ENCODE measurements around the gene WDFY3. TPM values are rescaled to one million over a fixed set of nuclear protein-coding genes. Genes with fewer than 3 reads are reported as not detected.

WDFY3 gene
- total and polyA plus RNA-seq, 12 donors = 9.5 to 284 (median 85.0) TPM

GRCh38 chr4:84875636-84876371, 90.7 kb downstream of the WDFY3 start:
- no peak overlapping the region for H3K4me3 ChIP-seq
- intact Hi-C loops (cut with DNase I) = loop anchor here in 1 of 2 donors (10.0 kb wide), 1 partner anchor 89 kb away; the partner anchor contains the start of gene WDFY3
- H3K9me3 ChIP-seq (replicated peaks in 1 of 3) = no peaks in the 10 kb centered on the region
- 83 to 91% (median 83%) methylated on average over 4 of the region's 4 CpGs for WGBS, 4 donors
- H3K4me1 ChIP-seq (replicated peaks in 1 of 2) = peaks cover 0 to 7% of the 10 kb centered on the region in 2 donors
- no peak for DNase-seq
- H3K36me3 ChIP-seq (replicated peaks in 1 of 2) = no peaks in the 10 kb centered on the region
- H3K27ac ChIP-seq = no peak overlapping the region
- no peaks in the 10 kb centered on the region for H3K27me3 ChIP-seq
- TF ChIP-seq POLR2A (IDR thresholded peaks at IDR 0.05) (no peak), CTCF (IDR thresholded peaks at IDR 0.05) (no peak)

GRCh38 chr4:84874619-84875018, 91.9 kb downstream of the WDFY3 start:
- Histone ChIP-seq H3K27ac (no peak overlapping the region), H3K4me3 (no peak overlapping the region), H3K9me3 (replicated peaks in 1 of 3) (no peaks in the 10 kb centered on the region), H3K36me3 (replicated peaks in 1 of 2) (no peaks in the 10 kb centered on the region), H3K4me1 (replicated peaks in 1 of 2) (peaks cover 0 to 13% of the 10 kb centered on the region in 2 donors), H3K27me3 (no peaks in the 10 kb centered on the region)
- 89 to 100% (median 96%) methylated on average over 3 of the region's 3 CpGs for WGBS, 4 donors
- intact Hi-C loops (cut with DNase I) = loop anchor here in 1 of 2 donors (10.0 kb wide), 1 partner anchor 90 kb away; the partner anchor contains the start of gene WDFY3
- no peak for TF ChIP-seq POLR2A (IDR thresholded peaks at IDR 0.05)
- TF ChIP-seq CTCF (IDR thresholded peaks at IDR 0.05) = no peak
- no peak for DNase-seq

- no peaks in the 10 kb centered on the region for H3K9me3 ChIP-seq (replicated peaks in 1 of 3)
- DNase-seq = peak in 1 of 7 donors; percentile 22
- no peaks in the 10 kb centered on the region for H3K36me3 ChIP-seq (replicated peaks in 1 of 2)
- H3K27ac ChIP-seq = peak overlapping the region in 1 of 5 donors; percentile 26
- peaks cover 0 to 8% of the 10 kb centered on the region in 2 donors for H3K4me1 ChIP-seq (replicated peaks in 1 of 2)
- no peaks in the 10 kb centered on the region for H3K27me3 ChIP-seq
- no peak overlapping the region for H3K4me3 ChIP-seq
- no peak for TF ChIP-seq POLR2A (IDR thresholded peaks at IDR 0.05)
- intact Hi-C loops (cut with DNase I) = loop anchor here in 1 of 2 donors (10.0 kb wide), 1 partner anchor 94 kb away; the partner anchor contains the start of gene WDFY3
- 67 to 82% (median 71%) methylated on average over 2 of the region's 2 CpGs for WGBS, 4 donors
These were observed 95.9 kb downstream of the WDFY3 start for GRCh38 chr4:84870398-84871163.

GRCh38 chr4:84866295-84866694, 100.2 kb downstream of the WDFY3 start:
- intact Hi-C loops (cut with DNase I) = no loop called here
- no peaks in the 10 kb centered on the region for H3K9me3 ChIP-seq (replicated peaks in 1 of 3)
- H3K36me3 ChIP-seq (replicated peaks in 1 of 2) = no peaks in the 10 kb centered on the region
- no peak overlapping the region for H3K4me3 ChIP-seq
- H3K27ac ChIP-seq = no peak overlapping the region
- H3K4me1 ChIP-seq (replicated peaks in 1 of 2) = peaks cover 0 to 8% of the 10 kb centered on the region in 2 donors
- 82 to 85% (median 84%) methylated on average over 2 of the region's 2 CpGs for WGBS, 4 donors
- H3K27me3 ChIP-seq = no peaks in the 10 kb centered on the region
- no peak for DNase-seq
- no peak for TF ChIP-seq CTCF (IDR thresholded peaks at IDR 0.05)
- TF ChIP-seq POLR2A (IDR thresholded peaks at IDR 0.05) = no peak
